ENCODE measurements around the gene TASL. TPM values are rescaled to one million over a fixed set of nuclear protein-coding genes. Genes with fewer than 3 reads are reported as not detected.
A peak's percentile ranks its signal among the peaks of the same experiment; 100 is the strongest.

TASL gene
- total RNA-seq, 2 donors from 2014 or later, result 2.6 to 3.2 TPM

- peaks cover 16% of the 10 kb centered on the region for H3K27me3 Mint-ChIP-seq (ENCODE audit: low read depth)
Measured at GRCh38 chrX:30597216-30598012, 19.8 kb upstream of the TASL start.

GRCh38 chrX:30593440-30594200, 16.1 kb upstream of the TASL start:
- H3K4me3 Mint-ChIP-seq, result no peak overlapping the region
- no peak for ATAC-seq (replicated peaks in 1 of 2)
- H3K36me3 Mint-ChIP-seq (ENCODE audit: insufficient read depth in 2 of 2), result no peaks in the 10 kb centered on the region
- DNase-seq, result peak in 1 of 2 donors; percentile 7
- no peak overlapping the region for H3K27ac Mint-ChIP-seq
- H3K27me3 Mint-ChIP-seq (ENCODE audit: low read depth), result peaks cover 35% of the 10 kb centered on the region
- H3K4me1 Mint-ChIP-seq (ENCODE audit: low read depth), result peaks cover 13% of the 10 kb centered on the region
- H3K9me3 Mint-ChIP-seq, result no peaks in the 10 kb centered on the region

More at GRCh38 chrX:30597216-30598012, 19.8 kb upstream of the TASL start:
- peak in 1 of 2 donors; percentile 11 for ATAC-seq (replicated peaks in 1 of 2)
- no peak overlapping the region for H3K4me3 Mint-ChIP-seq
- H3K9me3 Mint-ChIP-seq, result no peaks in the 10 kb centered on the region
- H3K4me1 Mint-ChIP-seq (ENCODE audit: low read depth), result peaks cover 13% of the 10 kb centered on the region
- no peak overlapping the region for H3K27ac Mint-ChIP-seq
- no peak for DNase-seq
- H3K36me3 Mint-ChIP-seq (ENCODE audit: insufficient read depth in 2 of 2), result no peaks in the 10 kb centered on the region

- Mint-ChIP-seq H3K27me3 (ENCODE audit: low read depth) (peaks cover 32% of the 10 kb centered on the region), H3K4me1 (ENCODE audit: low read depth) (peaks cover 8% of the 10 kb centered on the region), H3K27ac (no peak overlapping the region), H3K9me3 (no peaks in the 10 kb centered on the region), H3K36me3 (ENCODE audit: insufficient read depth in 2 of 2) (no peaks in the 10 kb centered on the region), H3K4me3 (no peak overlapping the region)
- DNase-seq (no peak), ATAC-seq (replicated peaks in 1 of 2) (no peak)
Measured at GRCh38 chrX:30592831-30593230, 15.3 kb upstream of the TASL start.

GRCh38 chrX:30590368-30590767, 12.8 kb upstream of the TASL start:
- Mint-ChIP-seq H3K4me1 (ENCODE audit: low read depth) (no peaks in the 10 kb centered on the region), H3K36me3 (ENCODE audit: insufficient read depth in 2 of 2) (no peaks in the 10 kb centered on the region), H3K9me3 (no peaks in the 10 kb centered on the region), H3K27me3 (ENCODE audit: low read depth) (peaks cover 22% of the 10 kb centered on the region), H3K4me3 (no peak overlapping the region), H3K27ac (no peak overlapping the region)
- ATAC-seq (replicated peaks in 1 of 2), result no peak
- no peak for DNase-seq

- no peak overlapping the region for H3K27ac Mint-ChIP-seq
- peaks cover 22% of the 10 kb centered on the region for H3K27me3 Mint-ChIP-seq (ENCODE audit: low read depth)
- ATAC-seq (replicated peaks in 1 of 2) (no peak), DNase-seq (no peak)
- no peak overlapping the region for H3K4me3 Mint-ChIP-seq
- H3K4me1 Mint-ChIP-seq (ENCODE audit: low read depth), result no peaks in the 10 kb centered on the region
- H3K9me3 Mint-ChIP-seq, result no peaks in the 10 kb centered on the region
- no peaks in the 10 kb centered on the region for H3K36me3 Mint-ChIP-seq (ENCODE audit: insufficient read depth in 2 of 2)
Measured at GRCh38 chrX:30589146-30589888, 11.8 kb upstream of the TASL start.

- no peak for DNase-seq
- no peaks in the 10 kb centered on the region for H3K36me3 Mint-ChIP-seq (ENCODE audit: insufficient read depth in 2 of 2)
- H3K27ac Mint-ChIP-seq, result no peak overlapping the region
- no peak for ATAC-seq (replicated peaks in 1 of 2)
- no peaks in the 10 kb centered on the region for H3K9me3 Mint-ChIP-seq
- no peak overlapping the region for H3K4me3 Mint-ChIP-seq
- H3K27me3 Mint-ChIP-seq (ENCODE audit: low read depth), result peaks cover 22% of the 10 kb centered on the region
- no peaks in the 10 kb centered on the region for H3K4me1 Mint-ChIP-seq (ENCODE audit: low read depth)
Measured at GRCh38 chrX:30586516-30586915, 8.9 kb upstream of the TASL start.

GRCh38 chrX:30582664-30583063, 5.1 kb upstream of the TASL start:
- DNase-seq (no peak), ATAC-seq (replicated peaks in 1 of 2) (no peak)
- H3K27me3 Mint-ChIP-seq (ENCODE audit: low read depth), result peaks cover 8% of the 10 kb centered on the region
- no peak overlapping the region for H3K4me3 Mint-ChIP-seq
- no peak overlapping the region for H3K27ac Mint-ChIP-seq
- H3K36me3 Mint-ChIP-seq (ENCODE audit: insufficient read depth in 2 of 2), result no peaks in the 10 kb centered on the region
- H3K9me3 Mint-ChIP-seq, result no peaks in the 10 kb centered on the region
- no peaks in the 10 kb centered on the region for H3K4me1 Mint-ChIP-seq (ENCODE audit: low read depth)

GRCh38 chrX:30580641-30581040, 3.1 kb upstream of the TASL start:
- H3K9me3 Mint-ChIP-seq, result no peaks in the 10 kb centered on the region
- H3K4me1 Mint-ChIP-seq (ENCODE audit: low read depth), result peaks cover 9% of the 10 kb centered on the region
- no peaks in the 10 kb centered on the region for H3K36me3 Mint-ChIP-seq (ENCODE audit: insufficient read depth in 2 of 2)

GRCh38 chrX:30576881-30577280, 685 bp downstream of the TASL start:
- H3K4me3 Mint-ChIP-seq, result peak overlapping the region; percentile 74 to 91
- H3K27ac Mint-ChIP-seq, result peak overlapping the region; percentile 94
- no peak for DNase-seq
- ATAC-seq (replicated peaks in 1 of 2), result peak in 1 of 2 donors; percentile 17
- peaks cover 9% of the 10 kb centered on the region for H3K4me1 Mint-ChIP-seq (ENCODE audit: low read depth)
- H3K9me3 Mint-ChIP-seq, result no peaks in the 10 kb centered on the region
- H3K27me3 Mint-ChIP-seq (ENCODE audit: low read depth), result peaks cover 13% of the 10 kb centered on the region
- H3K36me3 Mint-ChIP-seq (ENCODE audit: insufficient read depth in 2 of 2), result peaks cover 0 to 5% of the 10 kb centered on the region in 2 donors

More at GRCh38 chrX:30580641-30581040, 3.1 kb upstream of the TASL start:
- ATAC-seq (replicated peaks in 1 of 2) (no peak), DNase-seq (no peak)
- Mint-ChIP-seq H3K27me3 (ENCODE audit: low read depth) (peaks cover 13% of the 10 kb centered on the region), H3K27ac (no peak overlapping the region), H3K4me3 (no peak overlapping the region)

GRCh38 chrX:30573125-30573524, 4.4 kb downstream of the TASL start:
- H3K36me3 Mint-ChIP-seq (ENCODE audit: insufficient read depth in 2 of 2), result peaks cover 0 to 5% of the 10 kb centered on the region in 2 donors
- H3K27me3 Mint-ChIP-seq (ENCODE audit: low read depth), result peaks cover 12% of the 10 kb centered on the region
- no peak overlapping the region for H3K27ac Mint-ChIP-seq
- H3K4me1 Mint-ChIP-seq (ENCODE audit: low read depth), result peaks cover 13% of the 10 kb centered on the region
- DNase-seq, result no peak
- no peak for ATAC-seq (replicated peaks in 1 of 2)
- no peaks in the 10 kb centered on the region for H3K9me3 Mint-ChIP-seq
- H3K4me3 Mint-ChIP-seq, result no peak overlapping the region

GRCh38 chrX:30572678-30573077, 4.9 kb downstream of the TASL start:
- ATAC-seq (replicated peaks in 1 of 2) (no peak), DNase-seq (no peak)
- Mint-ChIP-seq H3K27ac (no peak overlapping the region), H3K36me3 (ENCODE audit: insufficient read depth in 2 of 2) (peaks cover 0 to 5% of the 10 kb centered on the region in 2 donors), H3K27me3 (ENCODE audit: low read depth) (peaks cover 12% of the 10 kb centered on the region), H3K4me3 (peak overlapping the region in 1 of 2 donors; percentile 27), H3K4me1 (ENCODE audit: low read depth) (peaks cover 15% of the 10 kb centered on the region), H3K9me3 (no peaks in the 10 kb centered on the region)

GRCh38 chrX:30572004-30572403, 5.6 kb downstream of the TASL start:
- H3K9me3 Mint-ChIP-seq, result no peaks in the 10 kb centered on the region
- H3K4me3 Mint-ChIP-seq, result no peak overlapping the region
- ATAC-seq (replicated peaks in 1 of 2) (no peak), DNase-seq (no peak)
- no peak overlapping the region for H3K27ac Mint-ChIP-seq
- peaks cover 15% of the 10 kb centered on the region for H3K4me1 Mint-ChIP-seq (ENCODE audit: low read depth)
- peaks cover 12% of the 10 kb centered on the region for H3K27me3 Mint-ChIP-seq (ENCODE audit: low read depth)
- peaks cover 0 to 5% of the 10 kb centered on the region in 2 donors for H3K36me3 Mint-ChIP-seq (ENCODE audit: insufficient read depth in 2 of 2)

GRCh38 chrX:30570505-30570904, 7.1 kb downstream of the TASL start:
- peaks cover 0 to 5% of the 10 kb centered on the region in 2 donors for H3K36me3 Mint-ChIP-seq (ENCODE audit: insufficient read depth in 2 of 2)
- H3K27me3 Mint-ChIP-seq (ENCODE audit: low read depth), result peaks cover 6% of the 10 kb centered on the region
- DNase-seq (no peak), ATAC-seq (replicated peaks in 1 of 2) (no peak)
- H3K27ac Mint-ChIP-seq, result no peak overlapping the region
- peaks cover 5% of the 10 kb centered on the region for H3K4me1 Mint-ChIP-seq (ENCODE audit: low read depth)
- H3K4me3 Mint-ChIP-seq, result no peak overlapping the region
- H3K9me3 Mint-ChIP-seq, result no peaks in the 10 kb centered on the region

Data from activated T-cell treated with anti-CD3 and anti-CD28 coated beads, Interleukin-2, amount 50 U/mL, for 72 hours (primary cell).